Type B pancreatic cell (in vitro differentiated cells): ENCODE measurements around the gene MDM2. TPM values are rescaled to one million over a fixed set of nuclear protein-coding genes. Genes with fewer than 3 reads are reported as not detected.

Experiments
- DNase-seq: peaks from one replicate; pipeline ENCODE4 v3.0.0; 2021; ENCODE audit warnings: mixed read lengths; ENCODE audit not compliant: unreplicated experiment; ENCODE audit errors: extremely low spot score
- H3K27ac Mint-ChIP-seq: 2 replicates; pipeline ENCODE4 v1.8.0; 2021; ENCODE audit warnings: mild to moderate bottlenecking, mixed read lengths
- H3K27me3 Mint-ChIP-seq: 2 replicates; pipeline ENCODE4 v1.8.0; 2021; ENCODE audit warnings: mixed read lengths
- H3K36me3 Mint-ChIP-seq: 2 replicates; pipeline ENCODE4 v1.8.0; 2021; ENCODE audit warnings: mixed read lengths
- H3K4me1 Mint-ChIP-seq: one replicate; pipeline ENCODE4 v1.8.0; 2021; ENCODE audit warnings: mixed read lengths; ENCODE audit not compliant: unreplicated experiment
- H3K4me3 Mint-ChIP-seq: 2 replicates; pipeline ENCODE4 v1.8.0; 2021; ENCODE audit warnings: mild to moderate bottlenecking, mixed read lengths
- H3K9me3 Mint-ChIP-seq: 2 replicates; pipeline ENCODE4 v1.8.0; 2021; ENCODE audit warnings: mixed read lengths
- total RNA-seq: library from RNA; stranded (reverse); gene quantifications from 2 replicates; pipeline ENCODE4 v1.2.1, GENCODE V29; 2021; ENCODE audit warnings: low replicate concordance
- TF ChIP-seq, protein P1 (sequence below): fragments of 200-600 bp; sonication (generic); conservative IDR thresholded peaks from 2 replicates; pipeline ENCODE4 v1.5.0; 2021; ENCODE audit warnings: antibody characterized with exemption, mild to moderate bottlenecking

The MDM2 gene
- total RNA-seq, 1 donor from 2014 or later, result 162 TPM

DNA sequence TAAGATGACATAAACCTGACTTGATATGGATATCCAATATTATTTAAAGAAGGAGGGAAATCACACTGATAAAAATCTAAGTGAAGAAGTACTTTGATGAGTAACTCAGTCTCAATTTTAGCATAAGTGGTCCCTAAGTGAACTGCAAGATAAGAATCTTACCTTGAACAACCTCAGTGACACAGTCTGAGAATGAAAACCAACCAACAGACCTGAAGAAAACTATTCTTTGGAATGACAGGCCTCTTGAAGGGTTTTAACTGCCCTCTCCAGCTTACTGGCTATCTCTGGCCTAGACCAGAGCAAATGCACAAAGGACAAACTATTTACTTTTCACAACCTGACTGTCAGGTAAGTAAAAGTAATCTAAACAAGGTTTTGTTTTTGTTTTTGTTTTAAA lies 80.3 kb downstream of the MDM2 start:
- no peak overlapping the region for H3K27ac Mint-ChIP-seq
- H3K27me3 Mint-ChIP-seq, result no peaks in the 10 kb centered on the region
- peaks cover 4% of the 10 kb centered on the region for H3K4me1 Mint-ChIP-seq
- no peak overlapping the region for H3K4me3 Mint-ChIP-seq
- H3K36me3 Mint-ChIP-seq, result no peaks in the 10 kb centered on the region
- no peaks in the 10 kb centered on the region for H3K9me3 Mint-ChIP-seq
- TF ChIP-seq, protein P1, sequence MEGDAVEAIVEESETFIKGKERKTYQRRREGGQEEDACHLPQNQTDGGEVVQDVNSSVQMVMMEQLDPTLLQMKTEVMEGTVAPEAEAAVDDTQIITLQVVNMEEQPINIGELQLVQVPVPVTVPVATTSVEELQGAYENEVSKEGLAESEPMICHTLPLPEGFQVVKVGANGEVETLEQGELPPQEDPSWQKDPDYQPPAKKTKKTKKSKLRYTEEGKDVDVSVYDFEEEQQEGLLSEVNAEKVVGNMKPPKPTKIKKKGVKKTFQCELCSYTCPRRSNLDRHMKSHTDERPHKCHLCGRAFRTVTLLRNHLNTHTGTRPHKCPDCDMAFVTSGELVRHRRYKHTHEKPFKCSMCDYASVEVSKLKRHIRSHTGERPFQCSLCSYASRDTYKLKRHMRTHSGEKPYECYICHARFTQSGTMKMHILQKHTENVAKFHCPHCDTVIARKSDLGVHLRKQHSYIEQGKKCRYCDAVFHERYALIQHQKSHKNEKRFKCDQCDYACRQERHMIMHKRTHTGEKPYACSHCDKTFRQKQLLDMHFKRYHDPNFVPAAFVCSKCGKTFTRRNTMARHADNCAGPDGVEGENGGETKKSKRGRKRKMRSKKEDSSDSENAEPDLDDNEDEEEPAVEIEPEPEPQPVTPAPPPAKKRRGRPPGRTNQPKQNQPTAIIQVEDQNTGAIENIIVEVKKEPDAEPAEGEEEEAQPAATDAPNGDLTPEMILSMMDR, result no peak
- no peak for DNase-seq

DNA sequence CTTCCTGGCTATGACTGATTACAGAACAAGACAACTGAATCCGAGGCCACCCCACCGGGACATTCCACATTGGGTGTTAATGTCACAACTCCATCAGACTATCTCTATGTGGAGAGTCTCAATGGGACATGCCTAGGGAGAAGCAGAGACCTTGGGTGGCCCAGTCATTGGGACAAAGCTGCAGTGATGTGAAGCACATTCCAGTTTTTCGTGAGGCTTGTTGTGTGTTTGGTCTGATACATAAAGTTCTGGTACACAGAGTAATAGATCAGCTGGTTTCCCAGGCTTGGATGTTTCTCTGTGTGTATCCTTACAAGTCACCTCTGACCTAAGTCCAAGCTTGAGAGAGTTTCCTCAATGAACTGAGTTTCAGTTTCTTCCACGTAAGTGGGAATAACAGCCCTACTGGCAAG lies 82.7 kb downstream of the MDM2 start:
- TF ChIP-seq, protein P1, result no peak
- Mint-ChIP-seq H3K27me3 (no peaks in the 10 kb centered on the region), H3K4me1 (peaks cover under 1% of the 10 kb centered on the region), H3K4me3 (no peak overlapping the region), H3K36me3 (no peaks in the 10 kb centered on the region), H3K9me3 (no peaks in the 10 kb centered on the region), H3K27ac (no peak overlapping the region)
- no peak for DNase-seq

DNA sequence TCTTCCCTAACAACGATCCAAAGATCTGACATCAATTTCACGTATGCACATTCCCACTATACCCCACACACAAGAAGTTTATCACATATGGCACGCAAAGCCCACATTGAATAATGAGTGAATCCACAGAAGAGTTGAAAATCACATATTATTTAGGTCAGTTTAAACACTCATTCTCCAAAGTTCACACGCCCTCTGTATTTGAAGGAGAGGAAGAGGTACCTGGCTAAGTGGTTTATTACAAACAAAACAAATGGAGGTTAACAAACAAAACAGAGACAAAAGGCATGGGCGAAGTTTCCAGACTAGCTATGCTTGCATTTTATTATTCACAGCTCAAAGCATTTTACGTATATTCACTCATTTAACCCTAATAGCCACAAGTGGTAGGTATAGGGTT lies 83.2 kb downstream of the MDM2 start:
- no peak for DNase-seq
- no peaks in the 10 kb centered on the region for H3K27me3 Mint-ChIP-seq
- TF ChIP-seq, protein P1, result no peak
- no peaks in the 10 kb centered on the region for H3K9me3 Mint-ChIP-seq
- peaks cover 4% of the 10 kb centered on the region for H3K4me1 Mint-ChIP-seq
- no peaks in the 10 kb centered on the region for H3K36me3 Mint-ChIP-seq
- H3K27ac Mint-ChIP-seq, result no peak overlapping the region
- H3K4me3 Mint-ChIP-seq, result no peak overlapping the region

DNA sequence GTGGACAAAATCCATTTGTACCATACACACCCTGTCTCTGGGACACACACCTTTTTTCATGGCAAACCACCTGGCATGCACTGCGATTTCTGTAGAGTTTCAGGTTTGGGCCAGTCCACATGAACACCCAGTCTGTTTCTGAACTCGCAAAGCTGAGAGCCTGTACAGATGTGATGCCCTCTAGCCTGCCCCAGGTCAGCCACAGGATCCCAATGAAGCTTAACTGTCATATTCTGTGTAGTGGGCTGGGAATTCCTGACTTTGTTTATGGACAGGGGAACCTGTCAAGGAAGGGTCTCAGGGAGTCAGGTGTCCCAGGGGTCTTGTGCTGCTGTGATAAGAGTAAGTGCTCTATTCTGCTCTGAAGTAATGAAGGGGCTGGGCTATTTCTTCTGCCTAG lies 85.2 kb downstream of the MDM2 start:
- H3K9me3 Mint-ChIP-seq, result no peaks in the 10 kb centered on the region
- H3K27me3 Mint-ChIP-seq, result no peaks in the 10 kb centered on the region

DNA sequence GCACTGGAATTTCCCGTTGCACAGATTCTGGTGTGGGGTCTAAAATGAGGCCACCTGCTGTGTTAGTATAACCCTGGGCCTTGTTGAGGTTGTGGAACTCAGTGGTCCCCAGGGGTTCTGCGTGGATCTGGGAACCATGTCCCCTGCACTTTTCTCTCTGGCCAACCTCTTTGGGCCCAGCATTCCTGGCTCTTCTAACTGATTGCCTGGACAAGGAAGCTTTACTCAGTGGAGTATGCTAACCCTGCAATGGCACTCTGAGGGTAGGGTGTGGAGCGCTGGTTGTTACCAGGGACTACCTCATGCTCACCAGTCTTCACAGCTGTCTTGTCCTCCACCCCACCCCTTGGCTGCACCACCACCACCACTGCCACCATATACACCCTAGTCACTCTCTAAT lies 85.8 kb downstream of the MDM2 start:
- peaks cover 5% of the 10 kb centered on the region for H3K4me1 Mint-ChIP-seq
- no peaks in the 10 kb centered on the region for H3K27me3 Mint-ChIP-seq
- TF ChIP-seq, protein P1, result no peak
- H3K27ac Mint-ChIP-seq, result no peak overlapping the region
- no peak overlapping the region for H3K4me3 Mint-ChIP-seq
- H3K36me3 Mint-ChIP-seq, result no peaks in the 10 kb centered on the region
- no peaks in the 10 kb centered on the region for H3K9me3 Mint-ChIP-seq
- DNase-seq, result no peak

More for the DNA sequence above, 85.2 kb downstream of the MDM2 start:
- Mint-ChIP-seq H3K4me1 (peaks cover 5% of the 10 kb centered on the region), H3K27ac (no peak overlapping the region), H3K36me3 (no peaks in the 10 kb centered on the region), H3K4me3 (no peak overlapping the region)
- DNase-seq, result no peak
- TF ChIP-seq, protein P1, result no peak

DNA sequence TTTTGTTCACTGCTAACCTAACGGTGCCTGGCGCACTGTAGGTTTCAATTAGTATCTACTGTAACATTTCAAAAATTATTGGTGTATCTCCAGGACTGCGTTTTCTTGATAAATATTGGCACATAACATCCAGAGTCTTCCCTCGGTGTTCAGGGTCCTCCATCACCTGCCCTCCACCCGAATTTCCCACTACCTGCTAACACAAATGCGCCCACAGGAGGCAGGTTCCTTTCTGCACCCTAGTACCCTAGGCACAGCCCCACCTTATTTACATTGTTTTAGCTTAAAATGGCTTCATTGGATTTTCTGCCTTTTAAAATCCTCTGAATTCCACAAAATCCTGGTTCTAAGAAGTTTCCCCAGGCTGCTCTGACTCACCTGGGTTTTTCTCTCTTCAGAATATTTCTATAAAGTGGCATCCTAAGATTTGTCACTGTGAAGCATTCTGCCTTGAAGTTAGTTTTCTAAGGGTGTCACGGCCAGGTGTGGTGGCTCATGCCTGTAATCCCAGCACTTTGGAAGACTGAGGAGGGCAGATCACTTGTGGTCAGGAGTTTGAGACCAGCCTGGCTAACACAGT lies 86.4 kb downstream of the MDM2 start:
- no peaks in the 10 kb centered on the region for H3K27me3 Mint-ChIP-seq
- TF ChIP-seq, protein P1, result no peak
- H3K4me1 Mint-ChIP-seq, result peaks cover 5% of the 10 kb centered on the region
- H3K36me3 Mint-ChIP-seq, result no peaks in the 10 kb centered on the region
- H3K27ac Mint-ChIP-seq, result no peak overlapping the region
- H3K4me3 Mint-ChIP-seq, result no peak overlapping the region
- no peak for DNase-seq
- H3K9me3 Mint-ChIP-seq, result no peaks in the 10 kb centered on the region
